HG02970 (cell line): ENCODE measurements around the gene SEC24A.
"Not testable (repeated sequence)": the region's sequence is repeated elsewhere in the genome, so short reads cannot be mapped to it uniquely, and the experiment has no call there.

Source experiments
- ATAC-seq: cut with Tn5 transposase; IDR thresholded peaks from one replicate; pipeline ENCODE4 v1.9.1; 2021; ENCODE audit warnings: mild to moderate bottlenecking, moderate library complexity, moderate number of reproducible peaks; ENCODE audit not compliant: unreplicated experiment, low FRiP score

The SEC24A gene

GRCh38 chr5:134649163-134649835 is 714 bp downstream of the SEC24A start:
- peak; percentile 8 for ATAC-seq

GRCh38 chr5:134650660-134651059 is 2.1 kb downstream of the SEC24A start:
- not testable (repeated sequence) for ATAC-seq

- no peak for ATAC-seq
These were observed 2.9 kb downstream of the SEC24A start for GRCh38 chr5:134651531-134651930.

GRCh38 chr5:134656690-134657089 is 8.1 kb downstream of the SEC24A start:
- ATAC-seq, result no peak

- ATAC-seq, result no peak
These were observed 10.9 kb downstream of the SEC24A start for GRCh38 chr5:134659456-134659855.

GRCh38 chr5:134659922-134660321 is 11.3 kb downstream of the SEC24A start:
- ATAC-seq, result no peak

- no peak for ATAC-seq
These were observed 14.4 kb downstream of the SEC24A start for GRCh38 chr5:134662971-134663370.

- ATAC-seq, result no peak
These were observed 15.9 kb downstream of the SEC24A start for GRCh38 chr5:134664448-134664847.

GRCh38 chr5:134673546-134673945 is 25.0 kb downstream of the SEC24A start:
- ATAC-seq, result not testable (repeated sequence)

- not testable (repeated sequence) for ATAC-seq
These were observed 28.8 kb downstream of the SEC24A start for GRCh38 chr5:134677357-134677756.

- ATAC-seq, result not testable (repeated sequence)
These were observed 41.6 kb downstream of the SEC24A start for GRCh38 chr5:134690144-134690543.

GRCh38 chr5:134692722-134693121 is 44.1 kb downstream of the SEC24A start:
- ATAC-seq, result no peak

GRCh38 chr5:134708301-134708700 is 59.7 kb downstream of the SEC24A start:
- no peak for ATAC-seq

GRCh38 chr5:134714120-134714519 is 65.5 kb downstream of the SEC24A start:
- ATAC-seq, result no peak

GRCh38 chr5:134714541-134714940 is 66.0 kb downstream of the SEC24A start:
- no peak for ATAC-seq

GRCh38 chr5:134715466-134715865 is 66.9 kb downstream of the SEC24A start:
- not testable (repeated sequence) for ATAC-seq

GRCh38 chr5:134724872-134725271 is 76.3 kb downstream of the SEC24A start:
- ATAC-seq, result no peak

GRCh38 chr5:134732819-134733218 is 84.2 kb downstream of the SEC24A start:
- no peak for ATAC-seq

- no peak for ATAC-seq
These were observed 86.7 kb downstream of the SEC24A start for GRCh38 chr5:134735243-134735642.

- no peak for ATAC-seq
These were observed 87.7 kb downstream of the SEC24A start for GRCh38 chr5:134736173-134736812.

GRCh38 chr5:134738133-134738962 is 89.8 kb downstream of the SEC24A start, which contains the start of gene CAMLG:
Gene CAMLG (plus strand): TSS chr5:134738548. CDS start chr5:134738621, 73 bp downstream.
- ATAC-seq, result peak; percentile 92
